ENCODE data around the gene DHX40. TPM values are rescaled to one million over a fixed set of nuclear protein-coding genes. Genes with fewer than 3 reads are reported as not detected.
"Not testable (repeated sequence)": the region's sequence is repeated elsewhere in the genome, so short reads cannot be mapped to it uniquely, and the experiment has no call there.

Gene DHX40
- total RNA-seq, 2 experiments from 2014 or later: 23.3 to 24.0 TPM

DNA sequence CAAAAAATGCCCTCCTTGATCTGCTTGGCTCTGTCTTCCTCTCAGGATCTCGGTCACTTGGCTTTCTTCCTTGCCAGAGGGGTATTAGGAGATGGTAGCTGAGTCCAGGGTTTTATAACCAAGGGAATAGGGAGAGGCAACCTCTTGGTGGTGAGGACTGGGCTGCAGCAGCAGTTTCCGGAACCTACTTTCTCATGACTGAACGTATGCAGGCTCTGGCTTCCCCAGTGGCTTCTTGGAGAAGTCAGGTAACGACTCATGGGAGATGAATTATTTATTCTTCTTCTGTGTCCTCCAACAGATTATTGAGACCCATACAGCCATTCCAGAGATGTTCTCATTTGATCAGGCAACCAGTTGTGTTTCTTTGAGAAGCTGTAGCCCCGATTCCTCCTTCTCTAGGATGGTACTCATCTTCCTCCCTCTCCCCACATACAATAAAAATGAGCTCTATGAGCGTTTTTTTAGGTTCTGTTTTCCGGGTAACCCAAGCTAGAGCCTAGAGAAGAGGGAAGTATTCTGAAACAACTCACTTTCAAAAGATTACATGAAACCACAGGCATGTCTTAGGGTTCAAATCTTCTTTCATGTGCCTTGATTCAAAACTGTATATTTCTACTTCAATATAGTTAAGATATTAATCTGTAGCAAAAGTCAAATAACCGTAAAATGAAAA, 22.3 kb upstream of the DHX40 start:
- no peak overlapping the region for H3K27ac Mint-ChIP-seq
- H3K4me1 Mint-ChIP-seq: no peaks in the 10 kb centered on the region
- no peaks in the 10 kb centered on the region for H3K36me3 Mint-ChIP-seq
- H3K27me3 Mint-ChIP-seq: peaks cover 8% of the 10 kb centered on the region
- DNase-seq: no peak
- no peaks in the 10 kb centered on the region for H3K9me3 Mint-ChIP-seq
- no peak overlapping the region for H3K4me3 Mint-ChIP-seq

DNA sequence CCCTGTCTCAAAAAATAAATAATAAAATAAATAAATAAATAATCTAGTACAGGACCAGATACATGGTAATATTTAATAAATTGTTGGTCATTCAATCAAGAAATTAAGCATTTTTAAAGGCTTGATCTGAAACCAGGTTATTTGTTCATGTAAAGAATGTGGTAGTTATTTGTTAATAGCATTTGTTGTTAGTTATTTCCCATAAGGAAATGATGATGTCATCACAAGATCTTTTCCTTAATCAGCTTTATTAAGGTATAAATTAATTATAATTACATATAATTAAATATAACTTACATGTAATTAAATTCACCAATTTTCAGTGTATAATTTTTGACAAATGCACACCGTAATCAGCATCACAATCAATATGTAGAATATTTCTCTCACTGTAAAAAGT, 19.5 kb upstream of the DHX40 start:
- Mint-ChIP-seq H3K9me3 (no peaks in the 10 kb centered on the region), H3K27me3 (peaks cover 4% of the 10 kb centered on the region), H3K4me1 (no peaks in the 10 kb centered on the region), H3K4me3 (no peak overlapping the region), H3K27ac (no peak overlapping the region), H3K36me3 (no peaks in the 10 kb centered on the region)
- no peak for DNase-seq

DNA sequence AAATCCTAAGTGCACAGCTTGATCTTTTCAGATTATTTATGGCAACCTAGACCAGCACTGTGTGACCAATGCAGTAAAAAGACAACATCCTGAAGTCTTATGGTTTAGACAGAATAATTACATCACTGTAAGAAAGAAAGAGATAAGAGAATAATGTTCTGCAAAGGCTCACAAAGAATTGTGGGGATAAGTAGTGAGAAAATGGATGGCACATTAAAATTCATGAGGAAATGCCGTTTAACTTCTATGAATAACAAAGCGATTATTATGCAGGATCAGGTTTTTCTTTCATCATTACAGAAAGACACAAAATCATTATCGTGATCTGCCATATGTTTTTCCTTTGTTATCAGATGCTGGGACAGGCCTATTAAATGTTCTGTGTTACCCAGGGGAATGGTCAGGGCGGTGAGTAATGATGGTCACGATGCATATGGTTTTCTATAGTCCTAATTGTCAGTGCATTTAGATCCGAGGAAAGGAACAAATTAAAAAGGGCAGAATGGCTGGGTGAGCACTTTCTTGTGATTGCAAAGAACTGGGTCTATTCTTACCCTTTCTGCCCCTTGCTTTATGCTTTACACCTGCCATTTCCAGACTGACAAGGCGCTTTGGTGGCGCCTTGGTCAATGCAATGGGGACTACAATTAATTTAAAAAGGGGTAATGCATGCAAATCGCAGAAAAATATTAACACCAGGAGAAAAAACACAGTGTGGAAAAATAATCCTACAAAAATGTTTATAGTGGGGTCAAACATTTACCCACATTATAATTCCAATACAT, 18.1 kb upstream of the DHX40 start:
- H3K36me3 Mint-ChIP-seq: no peaks in the 10 kb centered on the region
- no peaks in the 10 kb centered on the region for H3K9me3 Mint-ChIP-seq
- H3K4me1 Mint-ChIP-seq: no peaks in the 10 kb centered on the region
- no peak for DNase-seq
- no peak overlapping the region for H3K4me3 Mint-ChIP-seq
- H3K27ac Mint-ChIP-seq: no peak overlapping the region
- no peaks in the 10 kb centered on the region for H3K27me3 Mint-ChIP-seq

DNA sequence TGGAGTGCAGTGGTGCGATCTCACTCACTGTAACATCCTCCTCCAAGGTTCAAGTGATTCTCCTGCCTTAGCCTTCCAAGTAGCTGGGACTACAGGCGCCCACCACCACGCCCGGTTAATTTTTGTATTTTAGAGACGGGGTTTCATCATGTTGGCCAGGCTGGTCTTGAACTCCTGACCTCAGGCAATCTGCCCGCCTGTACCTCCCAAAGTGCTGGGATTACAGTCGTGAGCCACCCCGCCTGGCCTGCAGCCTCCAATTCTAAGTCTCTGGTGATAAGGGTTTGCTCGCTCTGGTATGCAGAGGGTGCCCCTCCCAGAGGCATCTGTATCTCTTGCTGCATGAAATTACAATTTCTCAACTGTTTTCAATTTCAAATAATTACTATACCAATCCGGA, 16.4 kb upstream of the DHX40 start:
- H3K27ac Mint-ChIP-seq, H3K4me1 Mint-ChIP-seq, H3K27me3 Mint-ChIP-seq, DNase-seq, H3K36me3 Mint-ChIP-seq, H3K9me3 Mint-ChIP-seq, H3K4me3 Mint-ChIP-seq: not testable (repeated sequence)

DNA sequence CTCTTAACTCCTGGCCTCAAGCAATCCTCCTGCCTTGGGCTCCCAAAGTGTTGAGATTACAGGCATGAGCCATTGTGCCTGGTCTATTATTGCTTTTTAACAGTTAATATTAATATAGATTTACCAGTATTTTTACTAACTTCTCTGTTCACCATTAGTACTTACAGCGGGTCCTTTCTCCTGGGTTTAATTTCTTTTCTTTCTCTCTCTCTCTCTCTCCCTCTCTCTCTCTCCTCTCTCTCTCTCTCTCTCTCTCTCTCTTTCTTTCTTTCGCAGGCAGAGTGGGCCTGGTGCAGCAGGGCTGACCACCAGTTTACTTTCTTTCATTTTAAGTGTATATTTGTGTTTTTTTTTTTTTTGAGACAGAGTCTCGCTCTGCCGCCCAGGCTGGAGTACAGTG, 14.7 kb upstream of the DHX40 start:
- H3K27me3 Mint-ChIP-seq: no peaks in the 10 kb centered on the region
- no peaks in the 10 kb centered on the region for H3K4me1 Mint-ChIP-seq

DNA sequence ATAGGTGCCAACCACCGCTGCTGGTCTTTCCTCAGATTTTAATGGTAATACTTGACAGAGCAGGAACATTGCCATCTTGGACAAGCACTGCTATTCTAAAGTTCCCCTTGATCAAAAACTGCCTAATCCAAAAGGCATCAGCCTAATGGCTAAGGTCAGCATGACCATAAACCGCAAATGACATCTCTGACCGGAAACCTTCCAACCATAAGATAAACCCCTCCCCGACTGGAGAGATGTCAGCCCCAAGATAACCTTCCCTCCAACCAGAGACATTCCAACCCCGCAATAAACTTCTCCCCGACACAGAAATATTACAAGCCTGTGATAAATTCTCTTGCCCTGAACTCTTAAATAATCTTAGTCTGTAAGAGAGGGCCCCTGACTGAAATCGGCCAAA, 7.4 kb upstream of the DHX40 start:
- no peaks in the 10 kb centered on the region for H3K9me3 Mint-ChIP-seq
- no peaks in the 10 kb centered on the region for H3K36me3 Mint-ChIP-seq
- H3K4me1 Mint-ChIP-seq: peaks cover 2% of the 10 kb centered on the region
- peaks cover 8% of the 10 kb centered on the region for H3K27me3 Mint-ChIP-seq
- DNase-seq: no peak
- no peak overlapping the region for H3K27ac Mint-ChIP-seq
- no peak overlapping the region for H3K4me3 Mint-ChIP-seq

More for the DNA sequence above, 14.7 kb upstream of the DHX40 start:
- H3K9me3 Mint-ChIP-seq: no peaks in the 10 kb centered on the region
- no peak overlapping the region for H3K27ac Mint-ChIP-seq
- H3K4me3 Mint-ChIP-seq: no peak overlapping the region
- H3K36me3 Mint-ChIP-seq: no peaks in the 10 kb centered on the region
- DNase-seq: no peak

DNA sequence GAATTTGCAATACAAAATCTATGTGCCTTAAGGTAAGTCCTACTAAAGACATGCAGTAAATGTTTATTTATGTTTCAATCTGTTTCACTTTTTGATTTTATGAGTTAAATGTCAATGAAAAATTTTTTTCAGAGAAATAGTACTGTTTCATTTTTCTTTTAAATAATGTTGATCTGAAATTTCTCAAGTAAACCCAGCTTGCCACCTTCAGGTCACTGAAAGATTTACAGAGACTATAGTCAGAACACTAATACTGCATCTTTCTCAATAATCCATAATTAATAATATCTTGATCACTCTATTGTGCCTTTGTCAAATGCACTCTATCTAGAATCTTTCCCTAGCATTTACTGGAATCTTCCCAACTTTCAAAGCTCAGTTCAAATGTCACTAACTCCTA, 6.5 kb upstream of the DHX40 start:
- Mint-ChIP-seq H3K9me3 (no peaks in the 10 kb centered on the region), H3K27me3 (peaks cover 8% of the 10 kb centered on the region), H3K4me1 (peaks cover 2% of the 10 kb centered on the region), H3K27ac (no peak overlapping the region), H3K36me3 (no peaks in the 10 kb centered on the region), H3K4me3 (no peak overlapping the region)
- DNase-seq: no peak

DNA sequence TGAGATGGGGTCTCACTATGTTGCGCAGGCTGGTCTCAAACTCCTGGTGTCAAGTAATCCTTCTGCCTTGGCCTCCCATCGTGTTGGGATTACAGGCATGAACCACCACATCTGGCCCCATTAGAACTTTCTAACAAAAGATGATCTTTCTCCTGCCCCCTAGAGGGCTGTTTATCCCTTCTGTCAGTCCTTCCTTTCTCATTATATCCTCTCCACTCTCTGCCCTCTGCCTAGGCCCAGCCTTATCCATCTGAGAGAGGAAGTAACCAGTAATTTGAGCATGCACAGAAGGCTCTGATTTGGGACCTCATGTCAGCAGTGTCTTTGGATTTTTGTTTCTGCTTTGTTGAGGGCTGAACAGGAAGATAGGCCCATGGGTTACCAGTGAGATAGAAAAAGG, 4.4 kb upstream of the DHX40 start:
- DNase-seq: no peak
- Mint-ChIP-seq H3K27ac (no peak overlapping the region), H3K9me3 (peaks cover 9% of the 10 kb centered on the region), H3K27me3 (peaks cover 8% of the 10 kb centered on the region), H3K4me3 (no peak overlapping the region), H3K36me3 (peaks cover 8% of the 10 kb centered on the region), H3K4me1 (peaks cover 2% of the 10 kb centered on the region)

DNA sequence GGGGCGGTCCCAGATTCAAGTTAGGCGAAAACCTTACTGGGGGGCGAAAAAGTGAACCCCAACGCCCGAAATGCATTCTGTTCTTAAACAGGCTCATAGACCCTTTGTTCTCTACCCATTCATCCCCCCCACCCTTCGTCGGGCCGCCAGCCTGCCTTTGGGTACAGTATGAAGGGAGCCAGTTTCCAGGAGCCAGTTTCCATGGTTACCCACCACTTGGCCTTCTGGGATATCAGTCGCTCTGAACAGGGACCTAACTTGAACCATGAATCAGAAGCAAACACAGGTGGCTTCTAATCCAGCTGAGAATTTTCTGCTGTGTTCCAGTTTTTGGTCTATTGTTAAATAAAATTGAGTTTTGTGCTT, 532 bp downstream of the DHX40 start:
- Mint-ChIP-seq H3K27ac (peak overlapping the region; percentile 99), H3K4me1 (peaks cover 15% of the 10 kb centered on the region)

DNA sequence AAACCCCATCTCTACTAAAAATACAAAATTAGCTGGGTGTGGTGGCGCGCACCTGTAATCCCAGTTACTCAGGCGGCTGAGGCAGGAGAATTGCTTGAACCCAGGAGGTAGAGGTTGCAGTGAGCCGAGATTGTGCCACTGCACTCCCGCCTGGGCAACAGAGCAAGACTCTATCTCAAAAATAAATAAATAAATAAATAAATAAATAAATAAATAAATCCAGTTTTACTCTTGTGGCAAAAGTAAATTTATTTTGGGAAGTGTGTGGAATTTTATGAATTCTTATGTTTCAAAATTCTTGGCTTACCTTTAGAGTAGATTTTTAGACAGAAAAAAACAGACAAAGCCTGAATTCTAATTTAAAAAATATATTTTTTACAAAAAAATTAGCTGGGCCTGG, 3.7 kb downstream of the DHX40 start:
- H3K4me1 Mint-ChIP-seq: peaks cover 22% of the 10 kb centered on the region
- H3K9me3 Mint-ChIP-seq, DNase-seq, H3K27ac Mint-ChIP-seq, H3K27me3 Mint-ChIP-seq, H3K4me3 Mint-ChIP-seq: not testable (repeated sequence)
- H3K36me3 Mint-ChIP-seq: peaks cover 21% of the 10 kb centered on the region

More for the DNA sequence above, 532 bp downstream of the DHX40 start:
- peak; percentile 61 for DNase-seq
- Mint-ChIP-seq H3K4me3 (peak overlapping the region; percentile 100), H3K36me3 (peaks cover 11% of the 10 kb centered on the region), H3K27me3 (no peaks in the 10 kb centered on the region), H3K9me3 (peaks cover 9% of the 10 kb centered on the region)

DNA sequence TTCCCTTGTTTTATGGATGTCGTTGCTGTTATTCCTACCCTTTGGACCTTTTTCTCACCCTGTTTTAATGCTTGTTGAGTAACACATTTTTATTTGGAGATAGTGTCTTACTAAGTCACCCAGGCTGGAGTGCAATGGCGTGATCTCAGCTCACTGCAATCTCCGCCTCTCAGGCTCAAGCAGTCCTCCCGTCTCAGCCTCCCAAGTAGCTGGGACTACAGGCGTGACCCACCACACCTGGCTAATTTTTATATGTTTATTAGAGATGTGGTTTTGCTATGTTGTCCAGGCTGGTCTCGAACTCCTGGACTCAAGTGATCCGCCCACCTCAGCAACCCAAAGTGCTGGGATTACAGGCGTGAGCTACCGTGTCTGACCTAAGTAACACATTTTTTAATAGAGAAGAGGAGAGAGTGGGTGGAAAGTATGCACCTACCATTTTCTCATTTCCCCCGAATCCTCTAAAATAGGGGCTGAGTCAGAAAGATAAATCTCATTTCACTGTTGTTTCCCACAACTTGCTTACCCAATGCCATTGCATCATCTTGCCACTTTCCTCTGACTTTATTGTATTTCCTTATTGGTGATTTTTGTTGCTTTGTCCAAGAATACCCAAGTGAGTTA, 7.0 kb downstream of the DHX40 start:
- no peaks in the 10 kb centered on the region for H3K9me3 Mint-ChIP-seq
- peak overlapping the region; percentile 85 for H3K27ac Mint-ChIP-seq
- DNase-seq: peak; percentile 16
- peaks cover 13% of the 10 kb centered on the region for H3K36me3 Mint-ChIP-seq
- H3K27me3 Mint-ChIP-seq: no peaks in the 10 kb centered on the region
- H3K4me1 Mint-ChIP-seq: peaks cover 13% of the 10 kb centered on the region
- H3K4me3 Mint-ChIP-seq: no peak overlapping the region

DNA sequence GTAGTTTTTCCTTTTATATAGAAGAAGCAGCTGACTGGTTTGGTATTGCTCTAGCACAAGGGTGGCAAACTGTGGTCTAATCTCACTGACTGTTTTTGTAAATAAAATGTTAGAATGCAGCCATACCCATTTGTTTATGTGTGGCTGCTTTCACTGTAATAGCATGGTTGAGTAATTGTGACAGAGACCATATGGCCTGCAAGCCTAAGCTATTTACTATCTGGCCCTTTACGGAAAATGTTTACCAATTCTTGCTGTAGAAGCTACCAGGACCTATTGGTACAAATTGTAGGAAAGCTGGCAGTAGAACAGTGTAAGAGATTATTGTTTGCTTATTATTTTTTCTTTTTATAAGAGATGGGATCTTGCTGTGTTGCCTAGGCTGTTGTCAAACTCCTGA, 18.8 kb downstream of the DHX40 start:
- not testable (repeated sequence) for H3K4me1 Mint-ChIP-seq

DNA sequence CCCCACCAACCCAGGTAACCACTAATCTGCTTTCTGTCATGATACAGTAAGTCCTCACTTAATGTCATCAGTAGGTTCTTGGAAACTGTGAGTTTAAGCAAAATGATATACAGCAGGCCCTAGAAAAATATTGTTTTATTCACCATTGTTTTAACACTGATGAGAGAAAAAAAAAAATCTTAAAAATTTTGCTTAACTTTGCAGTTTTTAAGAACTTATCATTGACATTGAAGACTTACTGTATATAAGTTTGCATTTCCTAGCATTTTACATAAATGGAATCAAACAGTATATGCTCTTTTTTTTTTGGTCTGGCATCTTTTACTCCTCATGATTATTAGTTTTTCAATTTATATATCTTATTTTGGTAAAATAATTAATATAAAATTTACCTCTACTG, 34.8 kb downstream of the DHX40 start:
- Mint-ChIP-seq H3K9me3 (no peaks in the 10 kb centered on the region), H3K27ac (no peak overlapping the region), H3K4me1 (peaks cover 10% of the 10 kb centered on the region), H3K36me3 (peaks cover 12% of the 10 kb centered on the region), H3K4me3 (no peak overlapping the region), H3K27me3 (no peaks in the 10 kb centered on the region)
- DNase-seq: no peak

More for the DNA sequence above, 18.8 kb downstream of the DHX40 start:
- not testable (repeated sequence) for H3K9me3 Mint-ChIP-seq, H3K27me3 Mint-ChIP-seq, DNase-seq, H3K36me3 Mint-ChIP-seq, H3K27ac Mint-ChIP-seq, H3K4me3 Mint-ChIP-seq

DNA sequence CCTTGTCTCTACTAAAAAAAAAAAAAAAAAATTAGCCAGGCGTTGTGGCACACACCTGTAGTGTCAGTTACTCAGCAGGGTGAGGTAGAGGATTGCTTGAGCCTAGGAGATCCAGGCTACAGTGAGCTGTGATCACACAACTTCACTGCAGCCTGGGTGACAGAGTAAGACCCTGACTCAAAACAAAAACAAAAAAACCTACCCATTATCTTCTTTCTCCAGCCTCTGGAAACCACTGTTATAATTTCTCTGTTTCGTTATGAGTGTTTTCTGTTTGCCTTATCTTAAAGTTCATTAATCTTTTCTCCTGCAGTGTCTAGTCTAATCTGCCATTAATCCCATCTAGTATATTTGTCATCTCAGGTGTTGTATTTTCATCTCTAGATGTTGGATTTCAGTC, 35.7 kb downstream of the DHX40 start:
- DNase-seq: peak; percentile 15
- H3K27ac Mint-ChIP-seq: peak overlapping the region; percentile 74
- H3K4me3 Mint-ChIP-seq: peak overlapping the region; percentile 27
- peaks cover 10% of the 10 kb centered on the region for H3K4me1 Mint-ChIP-seq
- no peaks in the 10 kb centered on the region for H3K27me3 Mint-ChIP-seq
- no peaks in the 10 kb centered on the region for H3K9me3 Mint-ChIP-seq
- H3K36me3 Mint-ChIP-seq: peaks cover 15% of the 10 kb centered on the region

DNA sequence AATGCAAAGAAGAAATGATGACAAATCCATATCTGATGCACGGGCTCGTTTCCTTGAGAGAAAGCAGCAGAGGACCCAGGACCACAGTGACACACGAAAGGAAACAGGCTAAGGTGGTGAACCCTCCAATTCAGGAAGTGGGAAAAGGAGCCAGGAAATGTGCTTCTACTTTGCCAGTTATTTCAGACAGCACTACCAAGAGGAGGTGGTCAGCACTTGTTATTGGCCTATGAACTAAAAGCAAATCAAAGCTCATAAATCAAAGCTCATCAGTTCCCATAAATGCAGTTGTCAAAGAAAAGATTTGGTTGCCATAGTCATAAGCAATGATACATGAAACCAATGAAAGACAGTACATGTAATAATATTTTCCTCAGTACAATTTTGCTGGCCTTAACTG, 41.7 kb downstream of the DHX40 start:
- H3K27me3 Mint-ChIP-seq: no peaks in the 10 kb centered on the region
- no peaks in the 10 kb centered on the region for H3K4me1 Mint-ChIP-seq
- no peak overlapping the region for H3K27ac Mint-ChIP-seq
- no peak for DNase-seq
- no peak overlapping the region for H3K4me3 Mint-ChIP-seq
- peaks cover 23% of the 10 kb centered on the region for H3K36me3 Mint-ChIP-seq
- no peaks in the 10 kb centered on the region for H3K9me3 Mint-ChIP-seq

Data from activated naive CD8-positive, alpha-beta T cell treated with anti-CD3 and anti-CD28 coated beads for 36 hours (primary cell).